ENCODE data around the gene SLC25A13.
"Not testable (repeated sequence)": the region's sequence is repeated elsewhere in the genome, so short reads cannot be mapped to it uniquely, and the experiment has no call there.

Gene SLC25A13

GRCh38 chr7:96321658-96322372 lies at the start of gene SLC25A13:
TSS of gene SLC25A13 (minus strand) at chr7:96322098. CDS start at chr7:96321956, 142 bp downstream.
- Mint-ChIP-seq H3K27ac (peak within 1 kb of the TSS; percentile 96), H3K4me1 (peaks cover 56% of the 10 kb centered on the region), H3K9me3 (peaks cover 9% of the 10 kb centered on the region), H3K36me3 (ENCODE audit: low read depth) (peaks cover 6% of the 10 kb centered on the region), H3K27me3 (peaks cover 1% of the 10 kb centered on the region), H3K4me3 (peak within 1 kb of the TSS; percentile 87)
- DNase-seq: peak; percentile 77
- peak; percentile 66 for ATAC-seq

GRCh38 chr7:96365916-96366315 lies 44.0 kb upstream of the SLC25A13 start:
- not testable (repeated sequence) for DNase-seq; H3K4me1 Mint-ChIP-seq; H3K36me3 Mint-ChIP-seq (ENCODE audit: low read depth); ATAC-seq; H3K27ac Mint-ChIP-seq; H3K9me3 Mint-ChIP-seq; H3K27me3 Mint-ChIP-seq; H3K4me3 Mint-ChIP-seq

GRCh38 chr7:96361116-96361857 lies 39.4 kb upstream of the SLC25A13 start:
- Mint-ChIP-seq H3K27me3 (peaks cover 4% of the 10 kb centered on the region), H3K4me3 (no peak overlapping the region), H3K27ac (no peak overlapping the region), H3K36me3 (ENCODE audit: low read depth) (no peaks in the 10 kb centered on the region), H3K9me3 (peaks cover 4% of the 10 kb centered on the region), H3K4me1 (no peaks in the 10 kb centered on the region)
- DNase-seq (no peak), ATAC-seq (no peak)

- H3K27me3 Mint-ChIP-seq: no peaks in the 10 kb centered on the region
- ATAC-seq: no peak
- no peak for DNase-seq
- H3K27ac Mint-ChIP-seq: no peak overlapping the region
- no peaks in the 10 kb centered on the region for H3K4me1 Mint-ChIP-seq
- no peaks in the 10 kb centered on the region for H3K36me3 Mint-ChIP-seq (ENCODE audit: low read depth)
- H3K9me3 Mint-ChIP-seq: no peaks in the 10 kb centered on the region
- H3K4me3 Mint-ChIP-seq: no peak overlapping the region
Measured at GRCh38 chr7:96359876-96360275, 38.0 kb upstream of the SLC25A13 start.

GRCh38 chr7:96358236-96358971 lies 36.5 kb upstream of the SLC25A13 start:
- H3K36me3 Mint-ChIP-seq (ENCODE audit: low read depth); H3K27me3 Mint-ChIP-seq; H3K4me1 Mint-ChIP-seq; H3K4me3 Mint-ChIP-seq; H3K9me3 Mint-ChIP-seq; DNase-seq; H3K27ac Mint-ChIP-seq; ATAC-seq: not testable (repeated sequence)

- Mint-ChIP-seq H3K4me1 (no peaks in the 10 kb centered on the region), H3K36me3 (ENCODE audit: low read depth) (no peaks in the 10 kb centered on the region), H3K27ac (no peak overlapping the region), H3K27me3 (no peaks in the 10 kb centered on the region), H3K9me3 (no peaks in the 10 kb centered on the region), H3K4me3 (no peak overlapping the region)
- DNase-seq: no peak
- ATAC-seq: no peak
Measured at GRCh38 chr7:96355990-96356506, 34.1 kb upstream of the SLC25A13 start.

GRCh38 chr7:96354881-96355280 lies 33.0 kb upstream of the SLC25A13 start:
- DNase-seq: no peak
- Mint-ChIP-seq H3K27me3 (no peaks in the 10 kb centered on the region), H3K27ac (no peak overlapping the region), H3K4me3 (no peak overlapping the region), H3K9me3 (no peaks in the 10 kb centered on the region), H3K36me3 (ENCODE audit: low read depth) (no peaks in the 10 kb centered on the region), H3K4me1 (no peaks in the 10 kb centered on the region)
- no peak for ATAC-seq

GRCh38 chr7:96349572-96349971 lies 27.7 kb upstream of the SLC25A13 start:
- H3K9me3 Mint-ChIP-seq: no peaks in the 10 kb centered on the region
- H3K27ac Mint-ChIP-seq: no peak overlapping the region
- ATAC-seq (no peak), DNase-seq (no peak)
- H3K27me3 Mint-ChIP-seq: peaks cover 10% of the 10 kb centered on the region
- H3K36me3 Mint-ChIP-seq (ENCODE audit: low read depth): no peaks in the 10 kb centered on the region
- no peaks in the 10 kb centered on the region for H3K4me1 Mint-ChIP-seq
- H3K4me3 Mint-ChIP-seq: no peak overlapping the region

- ATAC-seq (no peak), DNase-seq (no peak)
- H3K36me3 Mint-ChIP-seq (ENCODE audit: low read depth): no peaks in the 10 kb centered on the region
- no peak overlapping the region for H3K4me3 Mint-ChIP-seq
- H3K27ac Mint-ChIP-seq: no peak overlapping the region
- no peaks in the 10 kb centered on the region for H3K4me1 Mint-ChIP-seq
- no peaks in the 10 kb centered on the region for H3K9me3 Mint-ChIP-seq
- H3K27me3 Mint-ChIP-seq: peaks cover 19% of the 10 kb centered on the region
Measured at GRCh38 chr7:96347471-96347870, 25.6 kb upstream of the SLC25A13 start.

- DNase-seq (no peak), ATAC-seq (no peak)
- H3K4me1 Mint-ChIP-seq: no peaks in the 10 kb centered on the region
Measured at GRCh38 chr7:96346293-96346953, 24.5 kb upstream of the SLC25A13 start.

GRCh38 chr7:96344236-96344635 lies 22.3 kb upstream of the SLC25A13 start:
- Mint-ChIP-seq H3K36me3 (ENCODE audit: low read depth) (no peaks in the 10 kb centered on the region), H3K9me3 (no peaks in the 10 kb centered on the region), H3K27ac (no peak overlapping the region), H3K27me3 (peaks cover 30% of the 10 kb centered on the region), H3K4me1 (no peaks in the 10 kb centered on the region), H3K4me3 (no peak overlapping the region)
- peak; percentile 43 for ATAC-seq
- DNase-seq: no peak

More at GRCh38 chr7:96346293-96346953, 24.5 kb upstream of the SLC25A13 start:
- Mint-ChIP-seq H3K4me3 (no peak overlapping the region), H3K36me3 (ENCODE audit: low read depth) (no peaks in the 10 kb centered on the region), H3K27ac (no peak overlapping the region), H3K9me3 (no peaks in the 10 kb centered on the region), H3K27me3 (peaks cover 19% of the 10 kb centered on the region)

GRCh38 chr7:96342049-96342448 lies 20.2 kb upstream of the SLC25A13 start:
- Mint-ChIP-seq H3K4me1 (no peaks in the 10 kb centered on the region), H3K4me3 (no peak overlapping the region), H3K27me3 (peaks cover 27% of the 10 kb centered on the region), H3K9me3 (no peaks in the 10 kb centered on the region), H3K27ac (no peak overlapping the region), H3K36me3 (ENCODE audit: low read depth) (no peaks in the 10 kb centered on the region)
- DNase-seq (no peak), ATAC-seq (no peak)

GRCh38 chr7:96337519-96337918 lies 15.6 kb upstream of the SLC25A13 start:
- Mint-ChIP-seq H3K4me3 (no peak overlapping the region), H3K27me3 (peaks cover 11% of the 10 kb centered on the region), H3K4me1 (no peaks in the 10 kb centered on the region), H3K36me3 (ENCODE audit: low read depth) (no peaks in the 10 kb centered on the region), H3K27ac (no peak overlapping the region), H3K9me3 (no peaks in the 10 kb centered on the region)
- DNase-seq (no peak), ATAC-seq (no peak)

GRCh38 chr7:96332325-96332724 lies 10.4 kb upstream of the SLC25A13 start:
- DNase-seq: no peak
- H3K4me1 Mint-ChIP-seq: no peaks in the 10 kb centered on the region
- H3K4me3 Mint-ChIP-seq: no peak overlapping the region
- H3K36me3 Mint-ChIP-seq (ENCODE audit: low read depth): no peaks in the 10 kb centered on the region
- no peak overlapping the region for H3K27ac Mint-ChIP-seq
- no peak for ATAC-seq
- no peaks in the 10 kb centered on the region for H3K27me3 Mint-ChIP-seq
- no peaks in the 10 kb centered on the region for H3K9me3 Mint-ChIP-seq
